ENCODE results near the gene RPS26. TPM values are rescaled to one million over a fixed set of nuclear protein-coding genes. Genes with fewer than 3 reads are reported as not detected.

The RPS26 gene
- total and polyA plus RNA-seq, 2 of the 13 experiments (the other 11 are each of a cell fraction or from before 2014, with no cell fraction given) = 150 to 421 TPM

DNA sequence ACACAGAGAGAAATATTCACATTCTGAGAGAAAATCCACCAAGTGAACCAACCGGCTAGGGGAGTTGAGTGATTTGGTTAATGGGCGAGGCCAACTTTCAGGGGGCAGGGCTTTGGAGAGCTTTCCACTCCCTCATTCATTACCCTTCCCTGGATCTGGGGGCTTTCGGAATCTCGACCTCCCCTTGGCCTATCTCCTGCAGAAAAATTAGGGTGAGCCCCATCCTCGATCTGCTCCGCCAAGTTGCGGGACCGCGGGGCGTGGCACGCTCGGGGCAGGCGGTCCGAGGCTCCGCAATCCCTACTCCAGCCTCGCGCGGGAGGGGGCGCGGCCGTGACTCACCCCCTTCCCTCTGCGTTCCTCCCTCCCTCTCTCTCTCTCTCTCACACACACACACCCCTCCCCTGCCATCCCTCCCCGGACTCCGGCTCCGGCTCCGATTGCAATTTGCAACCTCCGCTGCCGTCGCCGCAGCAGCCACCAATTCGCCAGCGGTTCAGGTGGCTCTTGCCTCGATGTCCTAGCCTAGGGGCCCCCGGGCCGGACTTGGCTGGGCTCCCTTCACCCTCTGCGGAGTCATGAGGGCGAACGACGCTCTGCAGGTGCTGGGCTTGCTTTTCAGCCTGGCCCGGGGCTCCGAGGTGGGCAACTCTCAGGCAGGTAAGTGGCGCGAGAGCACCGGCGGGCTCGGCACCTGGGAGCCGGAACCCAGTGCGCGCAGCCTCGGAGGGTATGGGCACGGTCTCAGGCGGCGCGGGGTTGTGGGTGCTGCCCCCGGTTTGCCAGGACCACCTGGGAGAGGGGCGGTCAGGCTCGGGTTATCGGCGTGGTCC is 38.2 kb downstream of the RPS26 start, which contains the start of gene ERBB3 (continued):
- TF ChIP-seq, protein P1, sequence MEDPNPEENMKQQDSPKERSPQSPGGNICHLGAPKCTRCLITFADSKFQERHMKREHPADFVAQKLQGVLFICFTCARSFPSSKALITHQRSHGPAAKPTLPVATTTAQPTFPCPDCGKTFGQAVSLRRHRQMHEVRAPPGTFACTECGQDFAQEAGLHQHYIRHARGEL (CRISPR knock-in tag; IDR thresholded peaks at IDR 0.05) = no peak
- TF ChIP-seq ZNF441 (CRISPR knock-in tag; IDR thresholded peaks at IDR 0.05; ENCODE audit: borderline replicate concordance) (no peak; the same call in 1 of the 2 replicates), AGO2 (optimal IDR thresholded peaks at IDR 0.05; ENCODE audit: low read depth, low read length) (peak; percentile 98), ZFP37 (CRISPR knock-in tag; IDR thresholded peaks at IDR 0.05; ENCODE audit: borderline replicate concordance) (no peak), ARNTL (CRISPR knock-in tag; IDR thresholded peaks at IDR 0.05) (no peak), GRHL1 (CRISPR knock-in tag; conservative IDR thresholded peaks at IDR 0.05) (no peak), SOX5 (CRISPR knock-in tag; IDR thresholded peaks at IDR 0.05; ENCODE audit: borderline replicate concordance) (0 out of 2 replicates have a peak, but pooled peaks have one; percentile 38), ZNF652 (CRISPR knock-in tag; IDR thresholded peaks at IDR 0.05; ENCODE audit: borderline replicate concordance, low read depth) (no peak), HMG20B (CRISPR knock-in tag; conservative IDR thresholded peaks at IDR 0.05) (no peak), MTF1 (CRISPR knock-in tag; IDR thresholded peaks at IDR 0.05) (peak; percentile 33; the same call in 1 of the 2 replicates), ZNF556 (CRISPR knock-in tag; IDR thresholded peaks at IDR 0.05; ENCODE audit: borderline replicate concordance) (no peak), ZNF225 (CRISPR knock-in tag; IDR thresholded peaks at IDR 0.05) (peak; percentile 73; the same call in 1 of the 2 replicates), DPF2 (CRISPR knock-in tag; IDR thresholded peaks at IDR 0.05; ENCODE audit: borderline replicate concordance, low read depth) (no peak), CHCHD3 (CRISPR knock-in tag; IDR thresholded peaks at IDR 0.05) (peak; percentile 75), IKZF1 (IDR thresholded peaks at IDR 0.05) (no peak), POLR2AphosphoS5 (IDR thresholded peaks at IDR 0.05; ENCODE audit: low read depth, low read length) (peak; percentile 77), TIGD3 (CRISPR knock-in tag; IDR thresholded peaks at IDR 0.05; ENCODE audit: borderline replicate concordance) (no peak), ZBTB38 (CRISPR knock-in tag; IDR thresholded peaks at IDR 0.05) (0 out of 2 replicates have a peak, but pooled peaks have one; percentile 20), THAP7 (CRISPR knock-in tag; IDR thresholded peaks at IDR 0.05) (0 out of 2 replicates have a peak, but pooled peaks have one; percentile 15), POLR2G (IDR thresholded peaks at IDR 0.05; ENCODE audit: low read depth, low read length) (peak; percentile 82), AGO1 (IDR thresholded peaks at IDR 0.05; ENCODE audit: low read depth, low read length, poor library complexity, severe bottlenecking) (no peak)
- TF ChIP-seq, protein P2, sequence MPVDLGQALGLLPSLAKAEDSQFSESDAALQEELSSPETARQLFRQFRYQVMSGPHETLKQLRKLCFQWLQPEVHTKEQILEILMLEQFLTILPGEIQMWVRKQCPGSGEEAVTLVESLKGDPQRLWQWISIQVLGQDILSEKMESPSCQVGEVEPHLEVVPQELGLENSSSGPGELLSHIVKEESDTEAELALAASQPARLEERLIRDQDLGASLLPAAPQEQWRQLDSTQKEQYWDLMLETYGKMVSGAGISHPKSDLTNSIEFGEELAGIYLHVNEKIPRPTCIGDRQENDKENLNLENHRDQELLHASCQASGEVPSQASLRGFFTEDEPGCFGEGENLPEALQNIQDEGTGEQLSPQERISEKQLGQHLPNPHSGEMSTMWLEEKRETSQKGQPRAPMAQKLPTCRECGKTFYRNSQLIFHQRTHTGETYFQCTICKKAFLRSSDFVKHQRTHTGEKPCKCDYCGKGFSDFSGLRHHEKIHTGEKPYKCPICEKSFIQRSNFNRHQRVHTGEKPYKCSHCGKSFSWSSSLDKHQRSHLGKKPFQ (CRISPR knock-in tag; IDR thresholded peaks at IDR 0.05; ENCODE audit: insufficient replicate concordance) = peak; percentile 2
- TF ChIP-seq, protein P3, sequence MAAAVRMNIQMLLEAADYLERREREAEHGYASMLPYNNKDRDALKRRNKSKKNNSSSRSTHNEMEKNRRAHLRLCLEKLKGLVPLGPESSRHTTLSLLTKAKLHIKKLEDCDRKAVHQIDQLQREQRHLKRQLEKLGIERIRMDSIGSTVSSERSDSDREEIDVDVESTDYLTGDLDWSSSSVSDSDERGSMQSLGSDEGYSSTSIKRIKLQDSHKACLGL (CRISPR knock-in tag; IDR thresholded peaks at IDR 0.05) = peak; percentile 80
